Measurements from ENCODE around the gene MAGI2.

GRCh38 chr7:78002021-78002420 lies 1451.4 kb downstream of the MAGI2 start:
- TF ChIP-seq TAF1 (conservative IDR thresholded peaks at IDR 0.05) (no peak), CTCF (IDR thresholded peaks at IDR 0.05; ENCODE audit: low read depth, low read length, missing input control) (no peak), HNF4G (IDR thresholded peaks at IDR 0.05) (no peak), ZBTB33 (IDR thresholded peaks at IDR 0.05) (no peak), MAX (IDR thresholded peaks at IDR 0.05) (no peak), SP1 (IDR thresholded peaks at IDR 0.05) (no peak), RAD21 (IDR thresholded peaks at IDR 0.05) (no peak), FOXA1 (IDR thresholded peaks at IDR 0.05) (no peak), REST (IDR thresholded peaks at IDR 0.05) (no peak), YY1 (IDR thresholded peaks at IDR 0.05) (no peak), JUND (IDR thresholded peaks at IDR 0.05) (no peak), ATF3 (IDR thresholded peaks at IDR 0.05) (no peak)

All from liver (tissue), 3 donors.